SK-N-SH (cell line): Measurements from ENCODE around the gene OPHN1. TPM values are rescaled to one million over a fixed set of nuclear protein-coding genes. Genes with fewer than 3 reads are reported as not detected.
A peak's percentile ranks its signal among the peaks of the same experiment; 100 is the strongest.

ENCODE experiments used
- CTCF ChIA-PET: fragments of 300-600, 350-600 bp; formaldehyde crosslinking; extraction: SDS; loops from one replicate; lab custom pipeline; 2021; lab: Yijun Ruan, JAX
- POLR2A ChIA-PET: fragments of 350-600 bp; sonication (Branson Sonifier 250); formaldehyde crosslinking; extraction: SDS; loops from one replicate; lab custom pipeline; 2020; ENCODE audit warnings: antibody characterized with exemption, inconsistent platforms; lab: Yijun Ruan, JAX
- DNase-seq: peaks from one replicate; pipeline ENCODE4 v3.0.0; 2012
- H2AFZ ChIP-seq: fragments of 200-600 bp; sonication (generic); 2 replicates; pipeline ENCODE4 v1.8.1; 2016; ENCODE audit warnings: antibody characterized with exemption, mild to moderate bottlenecking, low read depth
- H3F3A ChIP-seq: fragments of 200-600 bp; sonication (generic); replicated peaks from 2 replicates; pipeline ENCODE3; 2016; ENCODE audit warnings: antibody characterized with exemption, mild to moderate bottlenecking; ENCODE audit not compliant: insufficient read depth
- H3K27ac ChIP-seq, 2 experiments: fragments of 200-500 bp in 1 of 2; fragments of 200-600 bp in 1 of 2; sonication (Bioruptor generic) in 1 of 2; sonication (generic), shearing (Covaris generic) in 1 of 2; 2 replicates each; pipeline versions ENCODE4 v1.5.1 to v1.6.1; 2014 to 2016; ENCODE audit warnings: low read depth in 2 of 2, inconsistent platforms in 1 of 2, low read length in 1 of 2, mild to moderate bottlenecking in 1 of 2, mixed read lengths in 1 of 2
- H3K27me3 ChIP-seq: fragments of 200-600 bp; sonication (generic), shearing (Covaris generic); 2 replicates; pipeline ENCODE4 v1.6.1; 2016; ENCODE audit warnings: mixed run types; ENCODE audit not compliant: insufficient read depth
- H3K36me3 ChIP-seq, 2 experiments: fragments of 200-500 bp in 1 of 2; fragments of 200-600 bp in 1 of 2; sonication (Bioruptor generic) in 1 of 2; sonication (generic) in 1 of 2; replicated peaks in 1 of 2; 2 replicates each; pipeline versions ENCODE3 to v1.5.1; 2014 to 2016; ENCODE audit warnings: low read length in 1 of 2, mild to moderate bottlenecking in 1 of 2; ENCODE audit not compliant: insufficient read depth in 2 of 2, control insufficient read depth in 1 of 2
- H3K4me1 ChIP-seq, 2 experiments: fragments of 200-500 bp in 1 of 2; fragments of 200-600 bp in 1 of 2; sonication (Bioruptor generic) in 1 of 2; sonication (generic), shearing (Covaris generic) in 1 of 2; 2 replicates each; pipeline versions ENCODE4 v1.5.1 to v1.6.1; 2014 to 2016; ENCODE audit warnings: low read depth in 1 of 2, low read length in 1 of 2, mixed run types in 1 of 2; ENCODE audit not compliant: insufficient read depth in 2 of 2, control insufficient read depth in 1 of 2
- H3K4me2 ChIP-seq: fragments of 200-600 bp; sonication (generic), shearing (Covaris generic); 2 replicates; pipeline ENCODE4 v1.6.1; 2017; ENCODE audit warnings: mixed run types
- H3K4me3 ChIP-seq, 2 experiments: fragments of 200-500 bp in 1 of 2; fragments of 200-600 bp in 1 of 2; sonication (Bioruptor generic) in 1 of 2; sonication (generic), shearing (Covaris generic) in 1 of 2; 2 replicates each; pipeline versions ENCODE4 v1.5.1 to v1.8.1; 2014 to 2016; ENCODE audit warnings: low read depth in 2 of 2, inconsistent platforms in 1 of 2, low read length in 1 of 2, mild to moderate bottlenecking in 1 of 2, mixed read lengths in 1 of 2, moderate library complexity in 1 of 2
- H3K79me2 ChIP-seq: fragments of 200-600 bp; sonication (generic); 2 replicates; pipeline ENCODE4 v1.8.1; 2017; ENCODE audit warnings: mild to moderate bottlenecking; ENCODE audit not compliant: insufficient read depth
- H3K9ac ChIP-seq: fragments of 200-600 bp; sonication (generic); 2 replicates; pipeline ENCODE4 v1.6.1; 2017; ENCODE audit warnings: mixed run types
- H3K9me2 ChIP-seq: fragments of 200-600 bp; sonication (generic); 2 replicates; pipeline ENCODE4 v1.6.1; 2017; ENCODE audit warnings: mixed run types
- H3K9me3 ChIP-seq: fragments of 200-600 bp; sonication (generic); 2 replicates; pipeline ENCODE4 v1.6.1; 2017; ENCODE audit warnings: mixed run types, mild to moderate bottlenecking, moderate library complexity
- H4K20me1 ChIP-seq: fragments of 200-600 bp; sonication (generic); 2 replicates; pipeline ENCODE4 v1.6.1; 2017; ENCODE audit warnings: mild to moderate bottlenecking, mixed run types; ENCODE audit not compliant: insufficient read depth
- EP300 ChIP-seq, 2 experiments: IDR thresholded peaks; 2 replicates each; pipeline versions ENCODE4 v1.4.0 to v1.6.1; 2012; ENCODE audit warnings: borderline replicate concordance in 1 of 2, low read depth in 1 of 2, low read length in 1 of 2
- FOXJ3 ChIP-seq: sonication (generic); formaldehyde crosslinking; IDR thresholded peaks from 2 replicates; pipeline ENCODE4 v1.5.1; 2020; ENCODE audit warnings: mild to moderate bottlenecking, missing genetic modification reagents
- GABPA ChIP-seq: IDR thresholded peaks from 2 replicates; pipeline ENCODE4 v1.4.0; 2012; ENCODE audit warnings: low read depth, mild to moderate bottlenecking
- JUND ChIP-seq: IDR thresholded peaks from 2 replicates; pipeline ENCODE4 v1.4.0; 2012
- NRF1 ChIP-seq: IDR thresholded peaks from 2 replicates; pipeline ENCODE4 v1.6.1; 2012; ENCODE audit warnings: low read depth, mild to moderate bottlenecking, low read length
- RAD21 ChIP-seq: IDR thresholded peaks from 2 replicates; pipeline ENCODE4 v1.6.1; 2012; ENCODE audit warnings: mild to moderate bottlenecking, low read length
- RCOR1 ChIP-seq: fragments of 150-350 bp; IDR thresholded peaks from 2 replicates; pipeline ENCODE4 v1.6.1; 2017; ENCODE audit warnings: antibody characterized with exemption, low read length
- TAF1 ChIP-seq: IDR thresholded peaks from 2 replicates; pipeline ENCODE4 v1.6.1; 2012; ENCODE audit warnings: low read depth, mild to moderate bottlenecking, low read length, moderate library complexity, borderline replicate concordance
- TEAD4 ChIP-seq: IDR thresholded peaks from 2 replicates; pipeline ENCODE4 v1.4.0; 2012; ENCODE audit warnings: mild to moderate bottlenecking, borderline replicate concordance; ENCODE audit not compliant: insufficient read depth
- YY1 ChIP-seq: IDR thresholded peaks from 2 replicates; pipeline ENCODE4 v1.4.0; 2012; ENCODE audit warnings: low read depth, mild to moderate bottlenecking
- WGBS: methylation state at CpG from one replicate; pipeline ENCODE4 v1.1.6; 2017; ENCODE audit warnings: low lambda C conversion rate; 5-methylcytosine and 5-hydroxymethylcytosine counted together
- polyA plus RNA-seq, 3 experiments: library from polyadenylated mRNA; depleted of rRNA; stranded (reverse); fragments of >200 nt; gene quantifications; 2 replicates each; pipeline ENCODE4 v1.2.3, GENCODE V29; 2012
- TF ChIP-seq, protein P1 (sequence below): IDR thresholded peaks from 2 replicates; pipeline ENCODE4 v1.6.1; 2012; ENCODE audit warnings: mild to moderate bottlenecking, low read depth, low read length, moderate library complexity
- TF ChIP-seq, protein P2 (sequence below): fragments of 200-600 bp; sonication (generic); IDR thresholded peaks from 2 replicates; pipeline ENCODE4 v1.6.1; 2017; ENCODE audit warnings: antibody characterized with exemption, mild to moderate bottlenecking, moderate library complexity
- TF ChIP-seq, protein P3 (sequence below): IDR thresholded peaks from 2 replicates; pipeline ENCODE4; 2012
- TF ChIP-seq, protein P4 (sequence below): fragments of 150-350 bp; IDR thresholded peaks from 2 replicates; pipeline ENCODE4 v1.6.1; 2017; ENCODE audit warnings: antibody characterized with exemption, low read length, low read depth, borderline replicate concordance

The OPHN1 gene
- polyA plus RNA-seq, 1 of the 3 experiments (the other 2 are of a cell fraction): 1.7 TPM

DNA sequence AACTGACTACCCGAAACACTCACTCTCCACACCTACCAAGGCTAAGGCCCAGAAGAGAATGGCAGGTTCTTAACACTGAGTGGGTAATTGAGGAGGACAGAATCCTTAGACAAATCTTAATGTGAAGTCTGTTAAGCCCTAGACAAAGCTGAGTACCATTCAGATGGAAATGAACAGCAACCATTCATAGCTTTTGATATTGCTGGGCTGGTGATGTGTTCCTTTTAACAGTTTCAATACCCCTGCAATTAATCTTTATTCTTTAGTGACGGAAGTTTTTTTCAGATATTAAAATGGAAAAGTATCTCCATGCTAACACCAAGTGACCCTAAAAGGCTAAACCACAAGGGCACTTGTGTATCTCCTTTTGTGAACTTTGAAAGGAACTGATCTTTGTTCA is 334.9 kb downstream of the OPHN1 start (continued):
- TF ChIP-seq, protein P1, sequence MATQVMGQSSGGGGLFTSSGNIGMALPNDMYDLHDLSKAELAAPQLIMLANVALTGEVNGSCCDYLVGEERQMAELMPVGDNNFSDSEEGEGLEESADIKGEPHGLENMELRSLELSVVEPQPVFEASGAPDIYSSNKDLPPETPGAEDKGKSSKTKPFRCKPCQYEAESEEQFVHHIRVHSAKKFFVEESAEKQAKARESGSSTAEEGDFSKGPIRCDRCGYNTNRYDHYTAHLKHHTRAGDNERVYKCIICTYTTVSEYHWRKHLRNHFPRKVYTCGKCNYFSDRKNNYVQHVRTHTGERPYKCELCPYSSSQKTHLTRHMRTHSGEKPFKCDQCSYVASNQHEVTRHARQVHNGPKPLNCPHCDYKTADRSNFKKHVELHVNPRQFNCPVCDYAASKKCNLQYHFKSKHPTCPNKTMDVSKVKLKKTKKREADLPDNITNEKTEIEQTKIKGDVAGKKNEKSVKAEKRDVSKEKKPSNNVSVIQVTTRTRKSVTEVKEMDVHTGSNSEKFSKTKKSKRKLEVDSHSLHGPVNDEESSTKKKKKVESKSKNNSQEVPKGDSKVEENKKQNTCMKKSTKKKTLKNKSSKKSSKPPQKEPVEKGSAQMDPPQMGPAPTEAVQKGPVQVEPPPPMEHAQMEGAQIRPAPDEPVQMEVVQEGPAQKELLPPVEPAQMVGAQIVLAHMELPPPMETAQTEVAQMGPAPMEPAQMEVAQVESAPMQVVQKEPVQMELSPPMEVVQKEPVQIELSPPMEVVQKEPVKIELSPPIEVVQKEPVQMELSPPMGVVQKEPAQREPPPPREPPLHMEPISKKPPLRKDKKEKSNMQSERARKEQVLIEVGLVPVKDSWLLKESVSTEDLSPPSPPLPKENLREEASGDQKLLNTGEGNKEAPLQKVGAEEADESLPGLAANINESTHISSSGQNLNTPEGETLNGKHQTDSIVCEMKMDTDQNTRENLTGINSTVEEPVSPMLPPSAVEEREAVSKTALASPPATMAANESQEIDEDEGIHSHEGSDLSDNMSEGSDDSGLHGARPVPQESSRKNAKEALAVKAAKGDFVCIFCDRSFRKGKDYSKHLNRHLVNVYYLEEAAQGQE: no peak
- no peak for TF ChIP-seq TAF1

DNA sequence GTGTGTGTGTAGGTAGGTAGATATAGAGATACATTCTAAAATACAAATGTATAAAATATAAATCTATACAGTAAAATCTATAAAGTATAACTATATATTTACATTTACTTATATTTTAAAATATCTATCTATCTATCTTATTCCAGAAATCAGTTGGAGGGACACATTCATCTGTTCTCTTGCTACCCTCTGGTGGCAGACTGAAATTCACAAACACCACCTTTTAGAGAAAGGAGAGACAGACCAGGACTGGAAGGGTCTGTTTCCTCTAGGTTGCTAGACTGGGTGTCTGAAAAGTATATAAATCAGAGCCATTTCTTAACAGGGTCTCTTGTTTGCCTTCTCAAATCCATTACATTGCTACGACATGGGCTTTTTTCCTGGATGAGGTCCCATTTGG is 343.0 kb downstream of the OPHN1 start:
- Histone ChIP-seq H3K9me2 (no peaks in the 10 kb centered on the region), H3K36me3 (no peaks in the 10 kb centered on the region), H3K9me3 (no peaks in the 10 kb centered on the region), H3K27ac (no peak overlapping the region), H3K4me3 (no peak overlapping the region), H3K4me1 (no peaks in the 10 kb centered on the region), H4K20me1 (no peaks in the 10 kb centered on the region), H3F3A (no peaks in the 10 kb centered on the region), H2AFZ (no peak overlapping the region), H3K27me3 (no peaks in the 10 kb centered on the region), H3K4me2 (no peak overlapping the region), H3K9ac (no peak overlapping the region)
- CTCF ChIA-PET: interaction anchor here (1.0 to 1.2 kb wide), 2 partner anchors 9 to 71 kb away, joined by 3 read pairs; no protein-coding TSS in a partner anchor
- POLR2A ChIA-PET: no interaction called here
- TF ChIP-seq EP300 (IDR thresholded peaks at IDR 0.05; ENCODE audit: borderline replicate concordance in 1 of 2, low read depth in 1 of 2, low read length in 1 of 2): no peak
- TF ChIP-seq, protein P2, sequence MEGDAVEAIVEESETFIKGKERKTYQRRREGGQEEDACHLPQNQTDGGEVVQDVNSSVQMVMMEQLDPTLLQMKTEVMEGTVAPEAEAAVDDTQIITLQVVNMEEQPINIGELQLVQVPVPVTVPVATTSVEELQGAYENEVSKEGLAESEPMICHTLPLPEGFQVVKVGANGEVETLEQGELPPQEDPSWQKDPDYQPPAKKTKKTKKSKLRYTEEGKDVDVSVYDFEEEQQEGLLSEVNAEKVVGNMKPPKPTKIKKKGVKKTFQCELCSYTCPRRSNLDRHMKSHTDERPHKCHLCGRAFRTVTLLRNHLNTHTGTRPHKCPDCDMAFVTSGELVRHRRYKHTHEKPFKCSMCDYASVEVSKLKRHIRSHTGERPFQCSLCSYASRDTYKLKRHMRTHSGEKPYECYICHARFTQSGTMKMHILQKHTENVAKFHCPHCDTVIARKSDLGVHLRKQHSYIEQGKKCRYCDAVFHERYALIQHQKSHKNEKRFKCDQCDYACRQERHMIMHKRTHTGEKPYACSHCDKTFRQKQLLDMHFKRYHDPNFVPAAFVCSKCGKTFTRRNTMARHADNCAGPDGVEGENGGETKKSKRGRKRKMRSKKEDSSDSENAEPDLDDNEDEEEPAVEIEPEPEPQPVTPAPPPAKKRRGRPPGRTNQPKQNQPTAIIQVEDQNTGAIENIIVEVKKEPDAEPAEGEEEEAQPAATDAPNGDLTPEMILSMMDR: peak; percentile 14; the same call in 1 of the 2 replicates
- TF ChIP-seq, all 33 proteins: peak for 1
- no peak for DNase-seq
- WGBS: 57% methylated on average over 1 of the region's 1 CpG
- H3K79me2 ChIP-seq: no peaks in the 10 kb centered on the region

DNA sequence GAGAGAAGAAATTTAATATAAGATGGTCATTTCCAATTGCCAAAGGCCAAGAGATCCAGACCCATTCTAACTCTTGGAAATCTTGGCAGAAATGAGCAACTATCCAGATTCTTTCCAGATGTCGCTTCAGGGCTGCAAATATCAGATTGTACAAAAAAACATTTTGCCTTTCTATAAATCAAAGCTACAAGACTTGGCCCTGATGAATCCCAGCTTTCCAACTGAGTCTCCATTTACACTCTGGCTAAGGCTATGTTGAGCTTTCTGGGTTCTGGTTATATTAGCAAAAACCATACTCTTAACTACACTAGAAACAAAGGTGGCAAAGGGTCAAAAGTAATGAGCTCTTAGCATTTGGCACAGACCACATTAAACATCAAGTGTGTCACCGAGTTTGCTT is 345.8 kb downstream of the OPHN1 start:
- H3K4me2 ChIP-seq: no peak overlapping the region
- H3K27me3 ChIP-seq: no peaks in the 10 kb centered on the region
- no peak overlapping the region for H3K9ac ChIP-seq
- no peak overlapping the region for H3K4me3 ChIP-seq
- CTCF ChIA-PET: no interaction called here
- no peaks in the 10 kb centered on the region for H3K79me2 ChIP-seq
- no peak overlapping the region for H2AFZ ChIP-seq
- H3F3A ChIP-seq: no peaks in the 10 kb centered on the region
- no peaks in the 10 kb centered on the region for H3K9me3 ChIP-seq
- POLR2A ChIA-PET: no interaction called here
- no peaks in the 10 kb centered on the region for H4K20me1 ChIP-seq
- no peak for DNase-seq
- no peak overlapping the region for H3K27ac ChIP-seq
- no peaks in the 10 kb centered on the region for H3K36me3 ChIP-seq
- no peaks in the 10 kb centered on the region for H3K4me1 ChIP-seq
- 39% methylated on average over 2 of the region's 2 CpGs for WGBS
- no peaks in the 10 kb centered on the region for H3K9me2 ChIP-seq
- TF ChIP-seq TEAD4 (no peak), JUND (no peak), RCOR1 (no peak), EP300 (IDR thresholded peaks at IDR 0.05; ENCODE audit: borderline replicate concordance in 1 of 2, low read depth in 1 of 2, low read length in 1 of 2) (no peak), FOXJ3 (CRISPR knock-in tag) (no peak), NRF1 (no peak), GABPA (no peak), YY1 (no peak), RAD21 (no peak)
- TF ChIP-seq, protein P1: no peak
- TF ChIP-seq, protein P3, sequence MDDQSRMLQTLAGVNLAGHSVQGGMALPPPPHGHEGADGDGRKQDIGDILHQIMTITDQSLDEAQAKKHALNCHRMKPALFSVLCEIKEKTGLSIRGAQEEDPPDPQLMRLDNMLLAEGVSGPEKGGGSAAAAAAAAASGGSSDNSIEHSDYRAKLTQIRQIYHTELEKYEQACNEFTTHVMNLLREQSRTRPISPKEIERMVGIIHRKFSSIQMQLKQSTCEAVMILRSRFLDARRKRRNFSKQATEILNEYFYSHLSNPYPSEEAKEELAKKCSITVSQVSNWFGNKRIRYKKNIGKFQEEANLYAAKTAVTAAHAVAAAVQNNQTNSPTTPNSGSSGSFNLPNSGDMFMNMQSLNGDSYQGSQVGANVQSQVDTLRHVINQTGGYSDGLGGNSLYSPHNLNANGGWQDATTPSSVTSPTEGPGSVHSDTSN: no peak
- TF ChIP-seq, protein P4, sequence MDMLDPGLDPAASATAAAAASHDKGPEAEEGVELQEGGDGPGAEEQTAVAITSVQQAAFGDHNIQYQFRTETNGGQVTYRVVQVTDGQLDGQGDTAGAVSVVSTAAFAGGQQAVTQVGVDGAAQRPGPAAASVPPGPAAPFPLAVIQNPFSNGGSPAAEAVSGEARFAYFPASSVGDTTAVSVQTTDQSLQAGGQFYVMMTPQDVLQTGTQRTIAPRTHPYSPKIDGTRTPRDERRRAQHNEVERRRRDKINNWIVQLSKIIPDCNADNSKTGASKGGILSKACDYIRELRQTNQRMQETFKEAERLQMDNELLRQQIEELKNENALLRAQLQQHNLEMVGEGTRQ: no peak
